NCI-H748 treated with DMSO at 0.1 percent for 48 hours (cell line): Measurements from ENCODE around the gene SLC1A6.
"Not testable (repeated sequence)": the region's sequence is repeated elsewhere in the genome, so short reads cannot be mapped to it uniquely, and the experiment has no call there.

Experiments used
- DNase-seq: peaks from one replicate; lab custom pipeline; 2025; lab: John Stamatoyannopoulos, UW

The SLC1A6 gene

DNA sequence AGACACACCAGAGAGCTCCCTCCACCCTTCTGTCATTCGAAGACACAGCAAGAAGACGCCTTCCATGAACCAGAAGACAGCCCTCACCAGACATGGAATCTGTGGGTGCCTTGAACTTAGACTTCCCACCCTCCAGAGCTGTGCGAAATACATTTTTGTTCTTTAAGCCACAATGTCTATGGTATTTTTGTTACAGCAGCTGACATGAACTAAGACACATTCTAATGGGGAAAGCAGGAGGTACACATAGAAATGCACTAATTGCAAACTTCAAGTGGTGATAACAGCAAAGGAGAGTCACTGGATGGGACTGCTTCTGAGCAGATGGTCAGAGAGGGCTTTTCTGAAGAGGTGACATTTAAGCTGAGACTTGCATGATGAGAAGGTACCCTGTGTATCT is 22.2 kb downstream of the SLC1A6 start:
- no peak for DNase-seq

DNA sequence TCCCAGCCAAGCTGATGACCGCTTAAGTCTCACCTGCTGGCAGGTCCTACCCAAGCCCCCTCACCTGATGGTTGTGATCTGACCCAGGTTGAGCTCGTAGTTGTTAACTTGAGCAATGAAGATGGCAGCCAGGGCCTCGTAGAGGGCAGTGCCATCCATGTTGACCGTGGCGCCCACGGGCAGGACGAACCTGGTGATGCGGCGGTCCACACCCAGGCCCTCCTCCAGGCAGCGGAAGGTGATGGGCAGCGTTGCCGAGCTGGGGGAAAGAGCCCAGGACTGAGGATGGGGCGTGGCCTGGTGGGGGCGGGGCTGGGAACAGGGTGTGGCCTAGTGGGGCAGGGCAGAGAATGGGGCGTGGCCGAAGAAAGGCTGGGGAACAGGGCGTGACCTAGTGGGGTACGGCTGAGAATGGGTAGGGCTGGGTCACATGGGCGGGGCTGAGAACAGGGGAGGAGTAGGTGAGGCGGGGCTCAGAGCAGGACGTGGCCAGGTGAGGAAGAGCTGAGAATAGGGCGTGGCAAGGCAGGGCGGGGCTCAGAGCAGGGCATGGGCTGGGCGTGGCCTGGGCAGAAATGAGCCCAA is 25.5 kb downstream of the SLC1A6 start:
- no peak for DNase-seq

DNA sequence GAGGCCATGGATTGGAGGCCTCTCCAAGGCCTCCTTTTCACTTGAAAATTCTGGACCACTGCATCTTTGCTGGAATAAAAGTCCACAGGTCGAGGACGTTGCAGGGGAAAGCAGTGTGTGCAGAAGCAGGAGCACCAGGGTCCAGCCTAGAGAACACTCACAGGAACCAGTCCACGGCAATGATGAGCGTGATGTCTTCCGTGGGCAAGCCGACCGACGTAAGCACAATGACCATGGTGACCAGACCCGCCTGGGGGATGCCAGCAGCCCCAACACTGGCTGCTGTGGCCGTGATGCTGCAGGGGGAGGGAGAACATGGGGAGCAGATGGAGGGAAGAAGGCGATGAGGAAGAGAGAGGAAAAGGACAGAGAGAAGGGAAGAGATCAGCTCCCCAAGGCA is 26.9 kb downstream of the SLC1A6 start:
- DNase-seq: no peak

DNA sequence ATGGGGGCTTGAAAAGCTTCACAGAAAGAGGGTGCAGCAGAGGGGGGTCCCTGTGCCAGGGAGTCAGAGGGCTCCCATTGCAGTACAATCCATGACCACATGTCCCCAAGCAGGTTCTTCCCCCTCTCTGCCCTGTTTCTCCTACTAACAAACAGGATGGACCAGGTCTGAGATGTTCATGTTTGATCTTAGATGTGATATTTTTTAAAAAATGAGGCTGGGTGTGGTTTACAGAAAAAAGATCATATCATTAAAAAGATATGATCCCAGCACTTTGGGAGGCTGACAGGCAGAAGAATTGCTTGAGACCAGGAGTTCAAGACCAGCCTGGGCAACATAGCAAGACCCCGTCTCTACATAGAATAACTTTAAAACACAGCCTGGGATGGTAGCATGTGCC is 29.2 kb downstream of the SLC1A6 start:
- DNase-seq: no peak

DNA sequence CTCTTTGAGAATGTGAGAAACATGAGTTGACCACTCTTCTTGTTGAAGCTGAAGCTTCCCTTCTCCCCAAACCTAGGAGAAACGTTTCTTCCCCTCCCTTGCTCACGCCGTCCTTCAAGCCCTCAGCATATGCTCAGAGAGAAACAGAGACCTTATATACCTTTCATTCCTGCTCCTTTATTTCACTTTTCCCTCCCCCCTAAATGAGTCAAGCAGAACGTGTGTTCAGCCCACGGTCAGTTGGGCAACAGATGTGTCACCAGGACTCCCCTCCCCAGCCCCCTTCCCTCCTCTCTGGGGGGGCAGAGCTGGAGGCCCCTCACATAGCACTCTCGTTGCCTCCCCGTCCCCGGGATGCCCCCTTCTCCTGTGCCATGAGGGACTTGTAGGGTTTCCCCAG is 29.8 kb downstream of the SLC1A6 start:
- no peak for DNase-seq

DNA sequence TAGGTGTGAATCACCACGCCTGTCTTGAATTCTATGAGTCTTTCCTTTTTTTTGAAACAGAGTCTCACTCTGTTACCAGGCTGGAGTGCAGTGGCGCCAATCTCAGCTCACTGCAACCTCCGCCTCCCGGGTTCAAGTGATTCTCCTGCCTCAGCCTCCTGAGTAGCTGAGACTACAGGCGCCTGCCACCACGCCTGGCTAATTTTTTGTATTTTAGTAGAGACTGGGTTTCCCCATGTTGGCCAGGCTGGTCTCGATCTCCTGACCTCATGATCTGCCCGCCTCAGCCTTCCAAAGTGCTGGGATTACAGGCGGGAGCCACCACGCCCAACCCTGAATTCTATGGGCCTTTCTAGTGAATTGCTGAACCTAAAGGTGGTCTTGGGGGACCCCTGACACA is 30.3 kb downstream of the SLC1A6 start:
- not testable (repeated sequence) for DNase-seq

DNA sequence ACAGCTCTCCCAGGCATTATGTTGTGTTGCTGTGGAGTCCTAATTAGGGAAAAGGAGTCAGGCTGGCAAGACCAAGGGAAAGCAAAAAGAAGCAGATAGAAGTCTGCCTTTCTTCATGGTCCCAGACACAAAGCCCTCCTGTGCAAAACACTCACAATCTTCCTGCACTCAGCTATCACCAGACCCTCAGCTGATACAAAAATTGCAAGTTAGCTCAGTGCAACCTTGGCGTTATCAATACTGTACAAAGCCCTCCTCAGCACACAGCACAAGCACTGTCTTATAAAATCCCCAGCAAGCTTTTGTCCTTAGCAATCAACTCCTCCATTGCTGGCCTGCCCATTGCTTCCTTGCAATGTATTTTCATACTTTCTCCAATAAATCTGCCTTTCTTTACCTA is 35.2 kb downstream of the SLC1A6 start:
- DNase-seq: no peak

DNA sequence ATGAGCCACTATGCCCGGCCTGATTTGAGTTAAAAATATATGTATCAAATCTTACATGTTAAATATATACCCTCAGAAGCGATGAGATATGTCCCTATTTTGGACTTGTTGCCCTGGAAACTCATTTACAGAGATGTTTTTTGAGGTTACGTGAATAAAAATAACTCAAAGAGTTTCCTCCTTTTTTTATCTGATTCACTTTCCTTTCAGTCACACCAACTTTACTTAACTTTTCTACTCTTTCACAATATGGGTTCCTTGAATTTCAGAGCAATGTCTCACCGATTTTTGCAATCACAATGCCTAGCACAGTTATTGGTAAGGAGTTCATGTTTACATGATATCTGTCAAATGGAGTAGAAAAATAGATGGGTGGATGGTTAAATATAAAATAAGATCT is 36.1 kb downstream of the SLC1A6 start:
- no peak for DNase-seq

DNA sequence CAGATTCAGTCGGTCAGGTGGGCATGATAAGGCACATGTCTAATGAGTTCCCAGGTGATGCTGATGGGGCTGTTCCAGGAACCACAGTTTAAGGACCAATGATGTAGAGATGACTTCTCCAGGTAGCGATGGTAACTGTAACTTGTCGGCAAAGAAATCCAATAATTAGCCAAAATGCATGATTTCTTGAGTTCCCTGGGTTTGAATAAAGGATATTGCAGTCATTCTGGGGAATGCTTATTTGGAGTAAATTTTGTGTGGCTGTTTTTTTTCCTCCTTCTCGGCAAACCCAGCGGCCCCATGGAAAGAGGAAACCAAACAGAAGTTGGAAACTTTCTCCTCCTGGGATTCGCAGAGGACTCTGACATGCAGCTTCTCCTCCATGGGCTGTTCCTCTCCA is 38.5 kb downstream of the SLC1A6 start, which contains the start of gene OR7C2:
Gene OR7C2 (plus strand): TSS at position 301 of the 400 bp plus-strand sequence. CDS start 0 bp downstream, at position 301.
- DNase-seq: no peak

DNA sequence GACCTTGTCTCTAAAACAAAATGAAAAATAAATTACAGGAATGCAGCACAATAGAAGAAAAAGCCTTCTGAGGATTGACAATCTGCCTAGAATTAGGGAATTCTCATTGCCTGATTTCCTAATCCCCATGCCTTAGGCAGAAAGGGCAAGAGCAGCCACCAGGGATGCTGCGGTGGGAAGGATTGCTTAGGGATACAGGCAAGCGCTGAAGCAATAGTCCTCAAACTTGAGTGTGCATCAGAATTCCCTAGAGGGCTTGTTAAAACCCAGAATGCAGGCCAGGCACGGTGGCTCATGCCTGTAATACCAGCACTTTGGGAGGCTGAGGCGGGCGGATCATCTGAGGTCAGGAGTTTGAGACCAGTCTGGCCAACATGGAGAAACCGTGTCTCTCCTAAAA is 39.4 kb downstream of the SLC1A6 start:
- no peak for DNase-seq

DNA sequence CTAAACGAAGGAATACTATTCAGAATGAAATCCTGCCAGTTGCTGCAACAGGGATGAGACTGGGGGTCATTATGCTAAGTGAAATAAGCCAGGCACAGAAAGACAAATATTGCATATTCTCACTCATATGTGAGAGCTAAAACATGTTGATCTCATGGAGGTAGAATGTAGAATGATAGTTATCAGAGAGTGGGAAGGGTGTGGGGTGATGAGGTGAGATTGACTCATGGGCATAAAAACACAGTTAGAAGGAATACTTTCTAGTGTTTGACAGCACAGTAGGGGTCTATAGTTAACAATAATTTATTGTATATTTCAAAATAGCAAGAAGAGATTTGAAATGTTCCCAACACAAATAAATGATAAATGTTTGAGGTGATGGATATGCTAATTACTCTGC is 46.2 kb downstream of the SLC1A6 start:
- no peak for DNase-seq

DNA sequence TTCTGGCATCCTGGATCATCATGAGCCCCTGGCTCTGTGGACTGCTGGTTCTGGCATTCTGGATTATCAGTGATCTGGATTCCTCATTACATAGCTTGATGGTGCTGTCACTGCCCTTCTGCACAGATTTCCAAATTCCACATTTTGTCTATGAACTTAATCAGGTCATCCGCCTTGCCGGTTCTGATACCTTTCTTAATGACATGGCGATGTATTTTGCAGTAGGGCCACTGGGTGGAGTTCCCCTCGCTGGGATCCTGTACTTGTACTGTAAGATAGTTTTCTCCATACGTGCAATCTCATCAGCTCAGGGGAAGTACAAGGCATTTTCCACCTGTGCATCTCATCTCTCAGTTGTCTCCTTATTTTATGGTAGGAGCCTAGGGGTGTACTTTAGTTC is 62.8 kb downstream of the SLC1A6 start:
- no peak for DNase-seq

DNA sequence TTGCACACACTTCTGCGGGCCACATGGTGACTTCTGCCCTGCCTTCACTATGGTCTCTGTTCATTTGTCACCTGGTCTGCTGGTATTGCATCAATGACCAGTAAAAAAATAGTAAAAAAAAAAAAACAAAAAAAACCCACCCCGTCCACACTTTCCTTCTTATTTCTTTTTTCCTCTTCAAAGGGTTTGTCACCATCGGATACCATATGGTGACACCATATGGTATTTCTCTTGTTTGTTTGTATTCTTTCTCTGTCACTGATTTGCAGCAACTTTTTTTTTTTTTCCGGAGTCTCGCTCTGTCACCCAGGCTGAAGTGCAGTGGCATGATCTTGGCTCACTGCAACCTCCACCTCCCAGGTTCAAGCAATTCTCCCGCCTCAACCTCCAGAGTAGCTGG is 64.5 kb downstream of the SLC1A6 start:
- no peak for DNase-seq

DNA sequence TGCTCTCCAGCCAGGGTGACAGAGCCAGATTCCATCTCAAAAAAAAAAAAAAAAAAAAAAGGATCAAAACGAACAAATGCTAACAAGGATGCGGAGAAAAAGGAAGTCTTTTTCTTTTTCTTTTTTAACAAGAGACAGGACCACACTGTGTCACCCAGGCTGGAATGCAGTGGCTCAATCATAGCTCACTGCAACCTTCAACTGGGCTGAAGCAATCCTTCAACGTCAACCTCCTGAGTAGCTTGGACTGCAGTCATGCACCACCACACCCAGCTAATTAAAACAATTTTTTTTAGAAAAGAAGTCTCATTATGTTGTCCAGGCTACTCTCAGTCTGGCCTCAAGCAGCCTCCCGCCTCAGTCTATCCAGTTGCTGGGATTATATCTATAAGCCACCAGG is 73.0 kb downstream of the SLC1A6 start:
- no peak for DNase-seq

DNA sequence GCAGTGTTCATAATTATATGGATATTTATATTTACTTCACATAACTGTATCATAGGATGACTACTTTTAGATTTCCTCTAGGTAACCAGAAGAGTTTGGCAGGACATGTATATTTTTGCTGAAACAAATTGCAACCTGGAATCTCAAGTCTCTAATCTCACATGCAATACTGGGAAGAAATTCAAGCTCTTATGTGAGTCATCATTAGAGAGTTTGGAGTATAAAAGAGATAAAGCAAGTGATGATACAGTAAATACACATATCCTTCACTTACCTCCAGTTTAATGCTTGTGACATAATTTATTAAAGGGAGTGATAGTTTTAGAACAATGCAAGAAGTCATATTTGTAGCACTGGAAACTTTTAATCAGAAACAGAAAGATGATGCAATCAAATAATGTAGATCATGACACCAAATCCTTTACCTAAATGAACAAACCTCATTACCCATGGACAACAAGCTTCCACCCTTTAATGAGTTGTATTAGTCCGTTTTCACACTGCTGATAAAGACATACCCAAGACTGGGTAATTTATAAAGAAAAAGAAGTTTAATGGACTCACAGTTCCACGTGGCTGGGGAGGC is 77.9 kb downstream of the SLC1A6 start:
- no peak for DNase-seq
